OCI-LY3 (cell line): ENCODE measurements around the gene GDE1.

ENCODE experiments used
- CTCF ChIP-seq: fragments of 200-600, 300-600 bp; sonication (generic); IDR thresholded peaks from 2 replicates; pipeline ENCODE4 v1.5.1; 2014; ENCODE audit warnings: antibody characterized with exemption, low read length, low read depth
- EZH2phosphoT487 ChIP-seq: fragments of 200-600 bp; shearing (Covaris generic); IDR thresholded peaks from 2 replicates; pipeline ENCODE4 v1.6.1; 2018; ENCODE audit warnings: antibody characterized with exemption, mixed run types, low read depth

GRCh38 chr16:19478505-19478904 is 43.4 kb downstream of the GDE1 start:
- TF ChIP-seq CTCF (no peak), EZH2phosphoT487 (no peak)
